GM19463 (cell line): ENCODE measurements around the gene PRKCE.

Experiments used
- ATAC-seq: cut with Tn5 transposase; IDR thresholded peaks from one replicate; pipeline ENCODE4 v1.9.1; 2021; ENCODE audit warnings: mild to moderate bottlenecking, moderate library complexity; ENCODE audit not compliant: unreplicated experiment

The PRKCE gene

GRCh38 chr2:45826884-45827635 is 175.6 kb downstream of the PRKCE start:
- no peak for ATAC-seq

- no peak for ATAC-seq
Measured at GRCh38 chr2:45830322-45830721, 178.8 kb downstream of the PRKCE start.

- ATAC-seq = peak; percentile 19
Measured at GRCh38 chr2:45833301-45833967, 182.0 kb downstream of the PRKCE start.

- peak; percentile 54 for ATAC-seq
Measured at GRCh38 chr2:45833968-45834344, 182.5 kb downstream of the PRKCE start.

- no peak for ATAC-seq
Measured at GRCh38 chr2:45834372-45834771, 182.9 kb downstream of the PRKCE start.

GRCh38 chr2:45834858-45835257 is 183.4 kb downstream of the PRKCE start:
- no peak for ATAC-seq

- no peak for ATAC-seq
Measured at GRCh38 chr2:45836316-45836715, 184.8 kb downstream of the PRKCE start.

- ATAC-seq = no peak
Measured at GRCh38 chr2:45836740-45837139, 185.3 kb downstream of the PRKCE start.

- no peak for ATAC-seq
Measured at GRCh38 chr2:45837812-45838341, 186.4 kb downstream of the PRKCE start.

GRCh38 chr2:45839508-45840251 is 188.2 kb downstream of the PRKCE start:
- no peak for ATAC-seq

- ATAC-seq = no peak
Measured at GRCh38 chr2:45840481-45840880, 189.0 kb downstream of the PRKCE start.

GRCh38 chr2:45841752-45842407 is 190.4 kb downstream of the PRKCE start:
- no peak for ATAC-seq

GRCh38 chr2:45843136-45843535 is 191.7 kb downstream of the PRKCE start:
- peak; percentile 53 for ATAC-seq

GRCh38 chr2:45844796-45845457 is 193.5 kb downstream of the PRKCE start:
- peak; percentile 40 for ATAC-seq

- no peak for ATAC-seq
Measured at GRCh38 chr2:45845566-45845965, 194.1 kb downstream of the PRKCE start.

GRCh38 chr2:45849491-45850283 is 198.2 kb downstream of the PRKCE start:
- ATAC-seq = no peak

- no peak for ATAC-seq
Measured at GRCh38 chr2:45850558-45850957, 199.1 kb downstream of the PRKCE start.

GRCh38 chr2:45851111-45851510 is 199.6 kb downstream of the PRKCE start:
- ATAC-seq = no peak

- no peak for ATAC-seq
Measured at GRCh38 chr2:45851576-45852304, 200.3 kb downstream of the PRKCE start.
